Activated naive CD4-positive, alpha-beta T cell treated with anti-CD3 and anti-CD28 coated beads for 36 hours (primary cell): ENCODE data around the gene ADRB2. TPM values are rescaled to one million over a fixed set of nuclear protein-coding genes. Genes with fewer than 3 reads are reported as not detected.

Experiments
- CTCF ChIA-PET: fragments of 350-600 bp; sonication (Branson Sonifier 250); formaldehyde crosslinking; loops from one replicate; lab custom pipeline; 2021; ENCODE audit warnings: antibody characterized with exemption; lab: Charles Lee
- DNase-seq: peaks from one replicate; pipeline ENCODE4 v3.0.0-alpha.2; 2020
- H3K27ac Mint-ChIP-seq: one replicate; pipeline ENCODE4 v1.8.0; 2021; ENCODE audit warnings: mild to moderate bottlenecking, mixed read lengths
- H3K27me3 Mint-ChIP-seq: one replicate; pipeline ENCODE4 v1.8.0; 2021; ENCODE audit warnings: low read depth, mixed read lengths
- H3K36me3 Mint-ChIP-seq: one replicate; pipeline ENCODE4 v1.8.0; 2021; ENCODE audit warnings: low read depth, mixed read lengths
- H3K4me1 Mint-ChIP-seq: one replicate; pipeline ENCODE4 v1.8.0; 2021; ENCODE audit warnings: low read depth, mixed read lengths
- H3K4me3 Mint-ChIP-seq: one replicate; pipeline ENCODE4 v1.8.0; 2021; ENCODE audit warnings: mild to moderate bottlenecking, moderate library complexity, mixed read lengths
- H3K9me3 Mint-ChIP-seq: one replicate; pipeline ENCODE4 v1.8.0; 2021; ENCODE audit warnings: mixed read lengths
- intact Hi-C: fragments of 100-400 bp; cut with micrococcal nuclease; formaldehyde crosslinking; loops from one replicate; pipeline ENCODE4 v1.15.1; 2023
- total RNA-seq, 2 experiments: library from RNA; stranded (reverse); gene quantifications; one replicate each; pipeline ENCODE4 v1.2.3, GENCODE V29; 2021

ADRB2 gene
- total RNA-seq, 2 experiments from 2014 or later, result 0.21 to 0.32 TPM

DNA sequence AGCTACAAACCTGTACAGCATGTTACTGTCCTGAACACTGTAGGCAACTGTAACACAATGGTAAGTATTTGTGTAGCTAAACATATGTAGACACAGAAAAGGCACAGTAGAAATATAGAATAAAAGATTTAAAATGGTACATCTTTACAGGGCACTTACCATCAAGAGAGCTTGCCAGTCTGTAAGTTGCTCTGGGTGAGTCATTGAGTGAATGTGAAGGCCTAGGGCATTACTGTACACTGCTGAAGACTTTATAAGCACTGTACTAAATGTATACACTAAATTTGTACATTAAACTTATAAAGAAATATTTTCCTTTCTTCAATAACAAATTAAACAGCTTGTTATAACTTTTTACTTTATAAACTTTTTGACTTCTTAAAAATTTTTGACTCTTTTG lies 20.5 kb downstream of the ADRB2 start:
- intact Hi-C loops, result no loop called here
- H3K4me3 Mint-ChIP-seq, result no peak overlapping the region
- H3K4me1 Mint-ChIP-seq, result peaks cover 18% of the 10 kb centered on the region
- DNase-seq, result no peak
- no peak overlapping the region for H3K27ac Mint-ChIP-seq
- H3K9me3 Mint-ChIP-seq, result no peaks in the 10 kb centered on the region
- CTCF ChIA-PET, result no interaction called here
- no peaks in the 10 kb centered on the region for H3K36me3 Mint-ChIP-seq
- no peaks in the 10 kb centered on the region for H3K27me3 Mint-ChIP-seq

DNA sequence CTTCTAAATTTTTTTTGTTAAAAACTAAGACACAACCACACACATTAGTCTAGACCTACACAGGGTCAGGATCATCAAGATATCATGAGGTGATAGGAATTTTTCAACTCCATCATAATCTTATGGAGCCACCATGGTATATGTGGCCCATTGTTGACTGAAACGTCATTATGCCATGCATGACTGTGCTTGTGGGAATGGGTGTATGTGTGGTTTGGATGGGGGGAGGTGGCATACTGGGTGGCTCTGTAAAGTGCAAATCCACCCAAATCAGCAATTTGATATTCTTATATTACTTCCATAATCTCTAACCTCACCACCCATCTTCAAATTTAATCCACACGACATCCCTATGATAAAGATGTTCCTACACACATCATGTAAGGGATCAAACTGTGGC lies 21.0 kb downstream of the ADRB2 start:
- intact Hi-C loops, result no loop called here
- H3K4me1 Mint-ChIP-seq, result peaks cover 18% of the 10 kb centered on the region
- H3K27ac Mint-ChIP-seq, result no peak overlapping the region
- H3K9me3 Mint-ChIP-seq, result no peaks in the 10 kb centered on the region
- H3K36me3 Mint-ChIP-seq, result no peaks in the 10 kb centered on the region
- no peak for DNase-seq
- H3K27me3 Mint-ChIP-seq, result no peaks in the 10 kb centered on the region
- no peak overlapping the region for H3K4me3 Mint-ChIP-seq
- CTCF ChIA-PET, result no interaction called here

DNA sequence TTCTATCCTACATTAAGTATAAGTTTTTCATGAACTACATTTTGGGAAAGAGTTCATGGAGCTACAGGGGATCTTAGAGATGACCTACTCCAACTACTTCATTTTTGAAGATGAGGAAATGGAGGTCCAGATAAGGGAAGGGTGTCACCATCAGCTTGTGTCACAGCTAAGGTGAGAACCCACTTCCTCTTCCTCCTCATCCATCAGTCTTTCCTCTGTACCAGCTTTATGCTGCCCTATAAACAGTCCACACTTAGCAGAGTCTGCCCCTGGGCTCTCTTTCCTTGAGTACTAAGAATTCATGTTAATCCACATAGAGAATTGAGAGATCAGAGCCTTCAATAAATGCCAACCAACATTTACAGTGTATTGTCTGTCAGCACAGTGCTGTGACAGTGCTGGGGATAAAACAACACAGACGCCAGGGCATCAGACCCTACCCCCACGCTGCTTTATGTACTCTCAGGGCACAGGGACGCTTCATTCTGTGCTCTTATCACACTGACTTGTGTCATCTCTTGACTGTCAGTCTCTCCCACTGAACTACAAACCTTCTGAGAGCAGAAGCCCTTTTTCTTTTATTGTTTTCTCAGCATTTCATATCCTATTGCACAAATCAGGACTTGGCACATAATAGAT lies 22.1 kb downstream of the ADRB2 start:
- no peaks in the 10 kb centered on the region for H3K27me3 Mint-ChIP-seq
- no peak for DNase-seq
- CTCF ChIA-PET, result interaction anchor here (1.1 to 1.5 kb wide), 2 partner anchors 11 to 117 kb away, joined by 3 to 6 read pairs; no protein-coding TSS in a partner anchor
- H3K27ac Mint-ChIP-seq, result no peak overlapping the region
- no peak overlapping the region for H3K4me3 Mint-ChIP-seq
- intact Hi-C loops, result no loop called here
- peaks cover 18% of the 10 kb centered on the region for H3K4me1 Mint-ChIP-seq
- no peaks in the 10 kb centered on the region for H3K36me3 Mint-ChIP-seq
- no peaks in the 10 kb centered on the region for H3K9me3 Mint-ChIP-seq

DNA sequence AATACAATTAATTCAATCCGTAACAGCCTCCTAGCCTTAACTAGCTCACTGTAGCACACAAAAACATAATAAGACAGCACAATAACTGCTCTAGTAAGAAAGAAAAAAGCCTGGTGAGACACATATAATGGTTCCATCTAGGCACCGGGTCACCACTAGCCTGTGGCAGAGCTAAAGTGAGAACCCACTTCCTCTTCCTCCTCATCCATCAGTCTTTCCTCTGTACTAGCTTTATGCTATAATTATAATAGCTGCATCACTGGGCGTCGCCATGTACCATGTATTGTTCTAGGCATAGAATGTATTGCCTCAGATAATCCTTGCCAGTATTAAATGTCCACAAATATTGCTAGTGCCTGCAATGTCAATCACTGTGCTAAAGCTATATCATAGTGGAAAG lies 23.1 kb downstream of the ADRB2 start:
- Mint-ChIP-seq H3K4me1 (peaks cover 18% of the 10 kb centered on the region), H3K9me3 (no peaks in the 10 kb centered on the region), H3K27me3 (no peaks in the 10 kb centered on the region), H3K4me3 (no peak overlapping the region), H3K36me3 (no peaks in the 10 kb centered on the region), H3K27ac (no peak overlapping the region)
- DNase-seq, result no peak
- intact Hi-C loops, result no loop called here
- CTCF ChIA-PET, result interaction anchor here (0.9 to 1.5 kb wide), 2 partner anchors 12 to 108 kb away, joined by 3 to 4 read pairs; no protein-coding TSS in a partner anchor

DNA sequence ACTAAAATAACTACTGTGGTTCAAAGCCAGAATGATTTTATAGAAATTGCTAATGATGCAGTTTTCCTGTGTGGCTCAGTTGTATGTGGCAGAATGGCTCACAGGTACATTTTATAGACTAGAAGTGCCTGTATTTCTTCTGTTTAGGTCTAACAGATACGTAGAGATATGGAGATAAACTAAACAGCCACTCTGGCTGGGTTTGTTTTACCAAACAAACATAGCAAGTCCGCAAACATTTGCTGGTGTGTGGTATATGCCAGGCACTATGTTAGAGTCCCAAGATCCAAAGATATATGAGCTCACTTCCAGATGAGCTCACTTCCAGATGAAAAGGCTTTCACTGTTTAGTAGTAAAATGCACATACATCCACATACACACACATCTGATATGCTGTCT lies 24.4 kb downstream of the ADRB2 start:
- H3K4me3 Mint-ChIP-seq, result no peak overlapping the region
- DNase-seq, result no peak
- no peaks in the 10 kb centered on the region for H3K27me3 Mint-ChIP-seq
- H3K27ac Mint-ChIP-seq, result no peak overlapping the region
- no peaks in the 10 kb centered on the region for H3K36me3 Mint-ChIP-seq
- no peaks in the 10 kb centered on the region for H3K9me3 Mint-ChIP-seq
- intact Hi-C loops, result no loop called here
- CTCF ChIA-PET, result no interaction called here
- H3K4me1 Mint-ChIP-seq, result peaks cover 18% of the 10 kb centered on the region

DNA sequence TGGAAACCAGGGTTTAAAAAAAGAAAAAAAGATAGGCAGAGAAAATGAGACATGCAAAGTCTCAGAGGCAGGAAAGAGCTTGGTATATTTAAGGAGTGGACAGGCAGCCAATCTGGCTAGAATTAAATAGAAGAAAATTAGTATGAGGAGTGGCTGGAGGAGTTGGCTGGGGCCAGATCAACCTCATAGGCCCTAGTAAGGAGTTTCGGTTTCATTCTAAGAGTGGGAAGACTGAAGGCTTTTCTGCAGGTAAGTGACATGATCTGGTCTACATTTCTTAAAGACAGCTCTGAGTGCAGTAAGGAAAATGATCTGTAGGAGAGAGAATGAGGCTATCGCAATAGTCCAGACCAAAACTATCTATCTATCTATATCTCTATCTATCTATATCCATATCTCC lies 27.5 kb downstream of the ADRB2 start:
- Mint-ChIP-seq H3K4me3 (no peak overlapping the region), H3K27ac (no peak overlapping the region)

DNA sequence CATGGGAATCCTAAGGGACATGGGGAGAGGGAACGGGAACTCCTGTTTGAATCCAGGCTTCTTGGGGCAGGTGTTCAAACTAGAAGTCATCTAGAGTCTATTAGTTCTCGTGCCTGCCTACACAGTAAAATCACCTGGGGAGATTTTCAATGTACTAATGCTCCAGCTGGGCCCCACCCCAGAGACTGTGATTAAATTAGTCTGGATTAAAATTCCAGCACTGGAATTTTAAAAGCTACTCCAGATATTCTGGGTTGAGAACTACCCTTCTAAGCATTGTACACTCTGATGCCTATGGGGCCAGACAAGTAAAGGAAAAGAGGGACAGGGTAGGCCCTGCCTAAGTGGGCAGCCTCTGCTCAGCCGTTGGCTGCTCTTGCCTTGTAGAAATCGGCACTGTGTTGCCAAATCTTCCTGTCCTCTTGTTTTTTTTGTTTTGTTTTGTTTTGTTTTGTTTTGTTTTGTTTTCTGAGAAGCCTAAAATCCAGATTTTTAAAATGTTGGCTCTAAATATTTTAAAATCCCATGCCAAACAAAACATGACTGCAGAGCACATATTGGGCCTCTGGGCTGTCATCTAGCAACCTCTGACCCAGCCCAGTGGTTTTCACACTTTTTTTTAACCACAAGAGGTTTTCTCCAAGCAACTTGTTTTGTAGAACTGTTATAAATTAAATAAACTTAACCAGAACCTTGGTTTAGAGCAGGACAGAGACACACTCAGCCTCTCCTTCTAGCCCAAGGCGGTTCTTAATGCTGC lies 29.0 kb downstream of the ADRB2 start:
- no peak overlapping the region for H3K27ac Mint-ChIP-seq
- H3K4me1 Mint-ChIP-seq, result no peaks in the 10 kb centered on the region
- CTCF ChIA-PET, result no interaction called here

More for the DNA sequence above, 27.5 kb downstream of the ADRB2 start:
- CTCF ChIA-PET, result no interaction called here
- intact Hi-C loops, result no loop called here
- Mint-ChIP-seq H3K4me1 (peaks cover 8% of the 10 kb centered on the region), H3K9me3 (no peaks in the 10 kb centered on the region), H3K27me3 (no peaks in the 10 kb centered on the region), H3K36me3 (no peaks in the 10 kb centered on the region)
- no peak for DNase-seq

DNA sequence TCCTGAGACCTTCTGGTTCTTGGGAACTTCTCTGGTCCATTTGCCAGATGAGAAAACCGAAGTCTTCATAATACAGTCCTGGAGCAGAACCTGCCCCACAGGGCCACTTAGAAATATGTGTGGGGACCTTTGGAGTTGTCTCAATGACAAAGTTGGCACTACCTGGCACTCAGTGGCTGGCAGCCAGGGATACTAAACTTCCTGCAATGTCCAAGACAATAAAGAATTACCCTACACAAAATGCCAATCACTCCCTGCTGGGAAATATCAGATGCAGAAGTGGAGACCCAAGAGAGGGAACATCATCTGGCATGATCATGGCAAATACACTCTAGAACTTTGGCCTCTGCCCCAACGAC lies 29.6 kb downstream of the ADRB2 start:
- no peaks in the 10 kb centered on the region for H3K9me3 Mint-ChIP-seq
- H3K4me1 Mint-ChIP-seq, result no peaks in the 10 kb centered on the region
- H3K27ac Mint-ChIP-seq, result no peak overlapping the region
- DNase-seq, result no peak
- H3K36me3 Mint-ChIP-seq, result no peaks in the 10 kb centered on the region
- CTCF ChIA-PET, result no interaction called here
- intact Hi-C loops, result no loop called here
- no peaks in the 10 kb centered on the region for H3K27me3 Mint-ChIP-seq
- no peak overlapping the region for H3K4me3 Mint-ChIP-seq

More for the DNA sequence above, 29.0 kb downstream of the ADRB2 start:
- intact Hi-C loops, result no loop called here
- no peaks in the 10 kb centered on the region for H3K9me3 Mint-ChIP-seq
- no peak for DNase-seq
- no peak overlapping the region for H3K4me3 Mint-ChIP-seq
- H3K27me3 Mint-ChIP-seq, result no peaks in the 10 kb centered on the region
- H3K36me3 Mint-ChIP-seq, result no peaks in the 10 kb centered on the region

DNA sequence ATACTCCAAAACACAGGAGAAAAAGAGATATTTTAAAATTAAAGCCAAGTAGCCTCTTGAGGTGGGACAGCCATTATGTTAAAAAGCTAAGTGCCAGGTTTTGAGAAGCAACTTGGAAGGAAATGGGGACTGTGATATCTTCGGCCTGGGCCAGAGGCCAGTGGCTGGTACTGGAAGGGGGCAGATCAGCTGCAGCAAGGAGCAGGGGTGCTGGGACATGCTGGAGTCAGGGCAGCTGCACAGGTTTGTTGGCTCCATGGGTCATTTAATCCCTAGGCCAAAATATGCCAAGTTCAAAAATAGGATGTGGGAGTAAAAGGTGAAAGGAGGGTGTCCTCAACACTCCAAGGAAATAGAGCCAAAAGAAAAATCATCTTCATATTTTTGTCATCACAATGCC lies 30.0 kb downstream of the ADRB2 start:
- no peak overlapping the region for H3K4me3 Mint-ChIP-seq
- H3K9me3 Mint-ChIP-seq, result no peaks in the 10 kb centered on the region
- no peak overlapping the region for H3K27ac Mint-ChIP-seq
- no peaks in the 10 kb centered on the region for H3K4me1 Mint-ChIP-seq
- H3K36me3 Mint-ChIP-seq, result no peaks in the 10 kb centered on the region
- CTCF ChIA-PET, result no interaction called here
- H3K27me3 Mint-ChIP-seq, result no peaks in the 10 kb centered on the region
- no peak for DNase-seq
- intact Hi-C loops, result no loop called here

DNA sequence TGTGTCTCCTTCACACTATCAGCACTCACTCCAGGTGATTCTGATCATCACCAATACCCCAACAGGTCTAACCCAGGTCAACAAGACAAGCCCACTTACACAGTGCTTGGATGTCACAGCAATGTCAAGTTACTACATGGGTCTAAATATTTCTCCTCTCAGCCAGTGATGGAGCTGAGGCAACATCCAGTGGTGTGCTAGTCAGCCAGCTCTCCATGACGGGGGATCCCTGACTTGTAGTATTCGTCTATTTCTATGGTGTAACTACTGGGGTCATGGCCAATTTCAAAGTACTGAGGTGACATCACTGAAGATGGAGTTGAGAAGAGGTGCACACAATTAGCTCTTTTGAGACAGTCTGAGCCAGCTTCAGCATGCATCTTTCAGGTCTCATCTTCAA lies 31.1 kb downstream of the ADRB2 start:
- H3K27me3 Mint-ChIP-seq, result no peaks in the 10 kb centered on the region
- no peak for DNase-seq
- intact Hi-C loops, result no loop called here
- no peaks in the 10 kb centered on the region for H3K9me3 Mint-ChIP-seq
- no peak overlapping the region for H3K4me3 Mint-ChIP-seq
- no peaks in the 10 kb centered on the region for H3K4me1 Mint-ChIP-seq
- CTCF ChIA-PET, result no interaction called here
- no peaks in the 10 kb centered on the region for H3K36me3 Mint-ChIP-seq
- no peak overlapping the region for H3K27ac Mint-ChIP-seq

DNA sequence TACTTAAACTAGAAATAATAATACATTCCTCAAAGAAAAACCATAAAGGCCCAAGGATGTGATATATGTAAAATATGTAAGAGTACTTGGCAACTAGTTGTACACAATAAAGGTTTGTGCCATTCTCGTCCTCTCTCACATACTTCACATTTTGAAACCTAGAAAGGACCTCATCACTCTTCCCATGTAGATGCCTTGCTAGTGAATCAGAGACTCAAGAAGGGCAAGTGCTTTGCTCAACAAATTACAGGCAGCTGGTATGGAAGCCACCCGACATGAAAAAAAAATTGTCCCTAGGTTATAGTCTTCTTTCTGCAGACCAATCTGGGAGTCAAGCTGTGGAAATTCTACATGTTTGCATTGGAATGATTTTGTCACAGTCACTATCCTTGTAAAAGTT lies 31.7 kb downstream of the ADRB2 start:
- CTCF ChIA-PET, result no interaction called here
- H3K36me3 Mint-ChIP-seq, result no peaks in the 10 kb centered on the region

DNA sequence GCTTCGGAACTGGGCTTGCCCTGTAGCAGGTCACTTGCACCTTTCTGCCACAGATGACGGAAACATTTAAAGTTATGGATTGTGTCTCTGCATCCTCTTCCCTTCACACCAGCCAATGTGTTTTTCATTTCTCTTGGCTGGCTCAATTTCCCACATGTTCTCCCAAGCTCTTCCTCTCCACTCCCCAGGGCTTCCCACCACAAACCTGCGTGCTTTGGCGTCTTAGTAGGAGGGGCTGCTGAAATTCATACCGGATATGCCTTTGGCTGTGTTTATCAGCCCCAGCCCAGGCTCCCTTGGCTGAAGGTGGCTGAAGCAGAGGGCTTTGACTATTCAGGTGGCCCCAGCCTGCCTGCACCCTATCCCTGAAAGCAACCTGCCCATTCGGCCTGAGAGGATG lies 32.1 kb downstream of the ADRB2 start:
- no peaks in the 10 kb centered on the region for H3K9me3 Mint-ChIP-seq
- no peak overlapping the region for H3K4me3 Mint-ChIP-seq
- CTCF ChIA-PET, result interaction anchor here (1.0 kb wide), 1 partner anchor 126 kb away, joined by 4 read pairs; no protein-coding TSS in a partner anchor
- intact Hi-C loops, result no loop called here
- no peaks in the 10 kb centered on the region for H3K36me3 Mint-ChIP-seq
- no peaks in the 10 kb centered on the region for H3K27me3 Mint-ChIP-seq
- H3K27ac Mint-ChIP-seq, result no peak overlapping the region
- no peaks in the 10 kb centered on the region for H3K4me1 Mint-ChIP-seq
- no peak for DNase-seq

More for the DNA sequence above, 31.7 kb downstream of the ADRB2 start:
- H3K27ac Mint-ChIP-seq, result no peak overlapping the region
- H3K4me1 Mint-ChIP-seq, result no peaks in the 10 kb centered on the region
- DNase-seq, result no peak
- intact Hi-C loops, result no loop called here
- no peak overlapping the region for H3K4me3 Mint-ChIP-seq
- H3K27me3 Mint-ChIP-seq, result no peaks in the 10 kb centered on the region
- no peaks in the 10 kb centered on the region for H3K9me3 Mint-ChIP-seq

DNA sequence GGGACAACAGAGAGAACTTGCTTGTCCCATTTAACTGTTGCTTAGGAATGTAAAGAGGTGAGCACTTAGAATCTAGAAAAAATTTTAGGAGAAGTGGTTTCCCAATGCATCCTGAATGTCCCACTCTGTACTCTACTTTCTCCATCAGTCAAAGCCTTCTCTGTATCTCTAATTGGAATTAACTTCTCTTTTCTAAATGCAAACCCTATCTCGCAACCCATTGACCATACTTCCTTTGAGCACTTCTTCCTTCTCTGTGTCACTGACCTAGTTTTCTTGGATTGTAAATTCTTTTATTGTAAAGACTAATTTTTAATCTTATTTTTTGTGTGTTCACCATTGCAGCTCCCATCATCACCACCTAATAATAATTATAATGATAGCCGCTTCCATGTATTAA lies 33.3 kb downstream of the ADRB2 start:
- Mint-ChIP-seq H3K27ac (no peak overlapping the region), H3K9me3 (no peaks in the 10 kb centered on the region), H3K36me3 (no peaks in the 10 kb centered on the region), H3K27me3 (no peaks in the 10 kb centered on the region), H3K4me1 (no peaks in the 10 kb centered on the region), H3K4me3 (no peak overlapping the region)
- DNase-seq, result no peak
- intact Hi-C loops, result no loop called here
- CTCF ChIA-PET, result interaction anchor here (1.0 kb wide), 1 partner anchor 127 kb away, joined by 4 read pairs; no protein-coding TSS in a partner anchor
